Lung (tissue), 12 donors: ENCODE data around the gene ITPRID1. TPM values are rescaled to one million over a fixed set of nuclear protein-coding genes. Genes with fewer than 3 reads are reported as not detected.
A peak's percentile ranks its signal among the peaks of the same experiment; 100 is the strongest.

ENCODE experiments used
- ATAC-seq: fragments of 200-7000 bp; cut with Tn5 transposase; one replicate; pipeline ENCODE4 v1.9.1; 2020; ENCODE audit warnings: moderate number of reproducible peaks; ENCODE audit not compliant: insufficient read depth, low FRiP score
- DNase-seq, 3 donors: peaks; one replicate each; pipeline ENCODE4 v3.0.0-alpha.2; 2013 to 2017
- H3K27ac ChIP-seq, 2 donors: one replicate each; pipeline ENCODE4 v1.5.1; 2013; ENCODE audit warnings: mild to moderate bottlenecking in 2 of 2, moderate library complexity in 2 of 2, control low read depth in 1 of 2, inconsistent platforms in 1 of 2, low read depth in 1 of 2, low read length in 1 of 2
- H3K27me3 ChIP-seq, 3 donors: one replicate each; pipeline ENCODE4 v1.5.1; 2013; ENCODE audit warnings: low read length in 2 of 3; ENCODE audit not compliant: control insufficient read depth in 3 of 3, insufficient read depth in 3 of 3
- H3K36me3 ChIP-seq, 4 donors: one replicate each; pipeline ENCODE4 v1.5.1; 2013; ENCODE audit warnings: low read length in 4 of 4, mild to moderate bottlenecking in 1 of 4, moderate library complexity in 1 of 4; ENCODE audit not compliant: control insufficient read depth in 4 of 4, insufficient read depth in 4 of 4
- H3K4me1 ChIP-seq, 5 donors: one replicate each; pipeline ENCODE4 v1.5.1; 2013; ENCODE audit warnings: low read length in 5 of 5, mild to moderate bottlenecking in 2 of 5, moderate library complexity in 1 of 5; ENCODE audit not compliant: control insufficient read depth in 5 of 5, insufficient read depth in 5 of 5
- H3K4me3 ChIP-seq: one replicate; pipeline ENCODE4 v1.5.1; 2013; ENCODE audit warnings: mild to moderate bottlenecking, control low read depth, moderate library complexity
- H3K9ac ChIP-seq, 2 donors: one replicate each; pipeline ENCODE4 v1.5.1; 2013; ENCODE audit warnings: low read length in 2 of 2, control low read depth in 1 of 2; ENCODE audit not compliant: insufficient read depth in 1 of 2
- H3K9me3 ChIP-seq, 4 donors: one replicate each; pipeline ENCODE4 v1.5.1; 2013; ENCODE audit warnings: low read length in 3 of 4, mild to moderate bottlenecking in 1 of 4, moderate library complexity in 1 of 4; ENCODE audit not compliant: control insufficient read depth in 4 of 4, insufficient read depth in 3 of 4
- WGBS, 2 donors: extraction: QIAGEN DNeasy Blood & Tissue Kit; methylation state at CpG; one replicate each; pipeline ENCODE4 v1.1.7; 2013; 5-methylcytosine and 5-hydroxymethylcytosine counted together
- polyA plus RNA-seq, 2 donors: library from polyadenylated mRNA; stranded (reverse); fragments of 200-250 nt; gene quantifications; one replicate each; pipeline ENCODE4 v1.2.1, GENCODE V29; 2013
- total RNA-seq, 2 donors: library from RNA; depleted of rRNA in 1 of 2; stranded (reverse); fragments of >200 nt in 1 of 2; gene quantifications; one replicate each; pipeline ENCODE4 v1.2.1, GENCODE V29; 2014 to 2021
- TF ChIP-seq, protein P1 (sequence below): IDR thresholded peaks from 2 replicates; pipeline ENCODE4 v1.5.1; 2012; ENCODE audit warnings: mild to moderate bottlenecking; ENCODE audit errors: control extremely low read depth, extremely low read depth
- donor health status: control.
- donor health status: control.
- donor health status: Bipolar disorder and iron deficiency.
- donor health status: healthy.
- donor health status: DM: yes; HTN: yes; CAD: no.

The ITPRID1 gene
- total and polyA plus RNA-seq, 4 donors = 0.03 to 2.4 (median 0.28) TPM

DNA sequence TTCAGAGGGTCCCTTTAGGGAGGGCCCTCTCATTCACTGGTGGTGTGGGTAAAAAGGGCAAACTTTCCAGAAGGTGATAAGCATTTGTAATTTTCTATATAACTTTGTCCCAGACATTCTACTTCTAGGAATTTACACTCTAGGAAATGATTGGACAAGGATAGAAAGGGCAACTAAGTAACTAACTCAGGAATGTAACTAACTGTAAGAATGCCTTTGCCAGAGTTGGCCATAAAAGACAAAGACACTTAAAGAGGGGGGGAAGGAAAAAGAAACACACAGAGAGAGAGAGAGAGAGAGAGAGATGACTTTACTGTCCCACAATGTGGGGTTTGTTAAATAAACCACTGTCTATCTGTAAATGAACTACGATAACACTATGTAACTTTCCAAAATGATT is 38.5 kb upstream of the ITPRID1 start:
- peak in 2 of 3 donors; percentile 17 to 27 for DNase-seq
- no peaks in the 10 kb centered on the region for H3K36me3 ChIP-seq
- WGBS, 2 donors = 65 to 94% methylated on average over 1 of the region's 1 CpG
- ATAC-seq = no peak
- no peaks in the 10 kb centered on the region for H3K27me3 ChIP-seq
- no peak overlapping the region for H3K27ac ChIP-seq
- peaks cover 0 to 16% (median 0%) of the 10 kb centered on the region in 5 donors for H3K4me1 ChIP-seq
- H3K4me3 ChIP-seq = no peak overlapping the region
- TF ChIP-seq, protein P1, sequence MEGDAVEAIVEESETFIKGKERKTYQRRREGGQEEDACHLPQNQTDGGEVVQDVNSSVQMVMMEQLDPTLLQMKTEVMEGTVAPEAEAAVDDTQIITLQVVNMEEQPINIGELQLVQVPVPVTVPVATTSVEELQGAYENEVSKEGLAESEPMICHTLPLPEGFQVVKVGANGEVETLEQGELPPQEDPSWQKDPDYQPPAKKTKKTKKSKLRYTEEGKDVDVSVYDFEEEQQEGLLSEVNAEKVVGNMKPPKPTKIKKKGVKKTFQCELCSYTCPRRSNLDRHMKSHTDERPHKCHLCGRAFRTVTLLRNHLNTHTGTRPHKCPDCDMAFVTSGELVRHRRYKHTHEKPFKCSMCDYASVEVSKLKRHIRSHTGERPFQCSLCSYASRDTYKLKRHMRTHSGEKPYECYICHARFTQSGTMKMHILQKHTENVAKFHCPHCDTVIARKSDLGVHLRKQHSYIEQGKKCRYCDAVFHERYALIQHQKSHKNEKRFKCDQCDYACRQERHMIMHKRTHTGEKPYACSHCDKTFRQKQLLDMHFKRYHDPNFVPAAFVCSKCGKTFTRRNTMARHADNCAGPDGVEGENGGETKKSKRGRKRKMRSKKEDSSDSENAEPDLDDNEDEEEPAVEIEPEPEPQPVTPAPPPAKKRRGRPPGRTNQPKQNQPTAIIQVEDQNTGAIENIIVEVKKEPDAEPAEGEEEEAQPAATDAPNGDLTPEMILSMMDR = no peak
- H3K9me3 ChIP-seq = no peaks in the 10 kb centered on the region
- no peak overlapping the region for H3K9ac ChIP-seq

DNA sequence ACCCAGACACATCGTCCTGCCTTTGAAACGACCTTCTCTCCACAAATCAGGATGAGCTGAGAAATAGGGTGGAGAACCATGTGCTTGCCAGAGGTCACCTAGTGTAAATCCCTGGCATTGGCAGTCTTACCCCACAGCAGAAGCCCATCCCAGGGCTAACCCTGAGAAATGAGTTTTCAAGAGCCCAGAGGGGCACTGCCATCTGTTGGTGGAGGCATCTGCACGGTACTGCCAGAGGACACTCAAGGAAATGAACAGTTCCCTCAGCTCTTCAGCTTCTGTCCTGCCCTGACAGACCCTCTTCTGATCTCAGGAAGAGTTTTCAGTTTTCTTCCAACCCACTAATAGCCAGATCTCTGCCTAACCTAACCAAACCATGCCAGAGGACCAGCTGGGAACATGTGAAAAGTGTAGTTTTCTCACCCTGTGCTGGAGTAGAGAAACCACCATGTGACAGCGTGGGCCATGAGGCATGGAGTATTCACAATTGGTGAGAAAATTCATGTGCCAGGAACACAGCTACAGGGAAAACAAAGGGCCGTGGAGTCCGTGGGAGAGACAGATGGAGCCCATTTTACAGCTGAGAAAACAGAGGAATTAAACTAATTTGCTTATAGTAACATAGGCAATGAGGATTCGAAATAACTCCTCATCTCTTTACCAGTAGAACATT is 37.7 kb upstream of the ITPRID1 start:
- ATAC-seq (no peak), DNase-seq (no peak)
- TF ChIP-seq, protein P1 = no peak
- no peaks in the 10 kb centered on the region for H3K36me3 ChIP-seq
- no peak overlapping the region for H3K4me3 ChIP-seq
- no peaks in the 10 kb centered on the region for H3K9me3 ChIP-seq
- no peak overlapping the region for H3K27ac ChIP-seq
- no peaks in the 10 kb centered on the region for H3K27me3 ChIP-seq
- H3K4me1 ChIP-seq = peaks cover 0 to 16% (median 0%) of the 10 kb centered on the region in 5 donors
- H3K9ac ChIP-seq = no peak overlapping the region
- 82 to 89% methylated on average over 7 of the region's 7 CpGs for WGBS, 2 donors

DNA sequence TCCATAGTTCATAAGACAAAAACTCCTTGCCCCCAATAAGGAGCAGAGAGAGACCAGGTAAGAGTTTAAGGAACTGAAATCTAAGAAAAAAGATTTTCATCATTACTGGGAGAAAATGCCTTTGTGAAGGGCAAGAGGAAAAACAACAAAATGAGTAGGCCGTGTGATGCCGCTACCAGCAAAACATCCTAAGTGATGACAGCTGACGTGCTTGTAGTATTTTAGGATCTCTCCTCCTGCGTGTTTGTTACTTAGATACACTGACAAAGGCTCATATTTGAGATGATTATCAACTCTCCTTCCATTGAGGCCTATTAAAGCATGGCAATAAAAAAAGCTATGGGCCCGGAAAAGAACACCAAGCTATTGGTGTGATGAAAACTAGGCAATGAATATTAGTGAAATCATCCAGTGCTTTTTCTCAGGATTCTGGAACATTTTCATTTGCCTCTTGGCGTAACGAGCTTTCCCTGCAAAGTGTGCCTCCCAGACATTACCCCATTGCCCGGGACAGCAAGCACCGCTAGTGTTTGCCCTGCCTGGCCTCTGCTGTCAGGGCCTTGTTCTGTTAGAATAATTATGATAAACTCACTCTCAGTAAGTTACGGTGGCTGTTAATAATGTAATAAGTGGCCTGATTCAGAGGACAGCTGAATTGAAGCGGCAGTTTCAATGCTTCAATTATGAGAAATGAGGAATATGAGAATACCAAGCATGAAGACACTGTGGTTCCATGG is 36.8 kb upstream of the ITPRID1 start:
- H3K4me1 ChIP-seq = peaks cover 0 to 16% (median 0%) of the 10 kb centered on the region in 5 donors
- no peaks in the 10 kb centered on the region for H3K9me3 ChIP-seq
- DNase-seq = no peak
- H3K9ac ChIP-seq = no peak overlapping the region
- no peak for ATAC-seq
- H3K27me3 ChIP-seq = no peaks in the 10 kb centered on the region
- TF ChIP-seq, protein P1 = no peak
- H3K27ac ChIP-seq = no peak overlapping the region
- 91 to 92% methylated on average over 11 of the region's 11 CpGs for WGBS, 2 donors
- no peak overlapping the region for H3K4me3 ChIP-seq
- H3K36me3 ChIP-seq = no peaks in the 10 kb centered on the region
